Renal cortical epithelial cell (primary cell): ENCODE results near the gene CEP70. TPM values are rescaled to one million over a fixed set of nuclear protein-coding genes. Genes with fewer than 3 reads are reported as not detected.
"Not testable (repeated sequence)": the region's sequence is repeated elsewhere in the genome, so short reads cannot be mapped to it uniquely, and the experiment has no call there.

Experiments
- DNase-seq: peaks from one replicate; pipeline ENCODE4 v3.0.0-alpha.2; 2011; ENCODE audit warnings: low read depth
- total RNA-seq: library from RNA; depleted of rRNA; stranded (reverse); fragments of >200 nt; gene quantifications from 2 replicates; pipeline ENCODE4 v1.2.3, GENCODE V29; 2014

CEP70 gene, protein sequence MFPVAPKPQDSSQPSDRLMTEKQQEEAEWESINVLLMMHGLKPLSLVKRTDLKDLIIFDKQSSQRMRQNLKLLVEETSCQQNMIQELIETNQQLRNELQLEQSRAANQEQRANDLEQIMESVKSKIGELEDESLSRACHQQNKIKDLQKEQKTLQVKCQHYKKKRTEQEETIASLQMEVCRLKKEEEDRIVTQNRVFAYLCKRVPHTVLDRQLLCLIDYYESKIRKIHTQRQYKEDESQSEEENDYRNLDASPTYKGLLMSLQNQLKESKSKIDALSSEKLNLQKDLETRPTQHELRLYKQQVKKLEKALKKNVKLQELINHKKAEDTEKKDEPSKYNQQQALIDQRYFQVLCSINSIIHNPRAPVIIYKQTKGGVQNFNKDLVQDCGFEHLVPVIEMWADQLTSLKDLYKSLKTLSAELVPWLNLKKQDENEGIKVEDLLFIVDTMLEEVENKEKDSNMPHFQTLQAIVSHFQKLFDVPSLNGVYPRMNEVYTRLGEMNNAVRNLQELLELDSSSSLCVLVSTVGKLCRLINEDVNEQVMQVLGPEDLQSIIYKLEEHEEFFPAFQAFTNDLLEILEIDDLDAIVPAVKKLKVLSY
- 44.8 and 136 TPM in 2 replicates for total RNA-seq

DNA sequence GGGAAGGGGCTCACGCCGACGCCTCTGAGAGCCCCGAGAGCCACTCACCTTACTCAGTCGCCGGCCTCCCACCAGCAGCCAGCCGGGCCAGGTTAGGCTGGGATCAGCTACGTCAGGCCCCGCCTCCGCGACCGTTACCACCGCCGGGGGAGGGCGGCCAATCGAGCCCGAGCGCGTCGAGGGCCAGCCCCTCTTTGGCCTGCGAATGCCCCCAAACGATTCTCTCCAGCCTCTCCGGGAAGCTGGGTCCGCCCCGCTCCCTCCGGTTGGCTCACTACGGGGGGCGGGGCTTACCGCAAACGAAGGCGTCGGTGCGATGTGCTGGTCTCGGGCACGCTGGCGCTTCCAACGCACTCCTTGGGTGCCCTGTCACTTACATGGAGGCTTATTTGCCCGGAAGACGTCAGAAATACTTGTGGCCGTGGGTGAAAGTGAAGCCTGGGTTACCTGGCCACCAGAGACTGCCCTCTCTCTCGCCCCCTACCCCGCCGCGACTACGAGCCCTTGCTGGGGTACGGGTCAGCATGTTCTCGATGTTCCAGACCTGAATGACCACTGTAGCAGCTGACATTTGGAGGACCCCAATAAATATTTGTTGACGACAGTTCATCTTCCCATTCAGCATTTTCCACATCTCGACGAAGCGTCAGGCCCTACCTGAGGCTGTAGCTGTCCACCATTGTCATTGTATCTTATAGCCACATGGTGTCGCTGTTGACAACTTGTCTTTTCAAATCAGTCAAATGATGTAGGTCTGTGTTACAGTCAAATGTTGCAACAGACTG lies at the start of gene CEP70:
CEP70 (minus strand) TSS at position 111 of the 785 bp plus-strand sequence. CDS start 21,333 bp downstream, outside the sequence.
- peak; percentile 96 for DNase-seq

DNA sequence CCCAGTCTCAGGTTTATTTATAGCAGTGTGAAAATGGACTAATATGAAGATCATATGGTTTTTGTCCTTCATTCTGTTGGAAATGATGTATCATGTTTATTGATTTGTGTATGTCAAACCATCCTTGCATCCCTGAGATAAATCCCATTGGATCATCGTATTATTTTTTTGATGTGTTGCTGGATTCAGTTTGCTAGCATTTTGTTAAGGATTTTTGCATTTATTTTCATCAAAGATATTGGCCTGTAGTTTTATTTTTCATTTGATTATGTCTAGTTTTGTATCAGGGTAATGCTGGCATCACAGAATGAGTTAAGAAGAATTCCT lies 48.8 kb upstream of the CEP70 start:
- no peak for DNase-seq

DNA sequence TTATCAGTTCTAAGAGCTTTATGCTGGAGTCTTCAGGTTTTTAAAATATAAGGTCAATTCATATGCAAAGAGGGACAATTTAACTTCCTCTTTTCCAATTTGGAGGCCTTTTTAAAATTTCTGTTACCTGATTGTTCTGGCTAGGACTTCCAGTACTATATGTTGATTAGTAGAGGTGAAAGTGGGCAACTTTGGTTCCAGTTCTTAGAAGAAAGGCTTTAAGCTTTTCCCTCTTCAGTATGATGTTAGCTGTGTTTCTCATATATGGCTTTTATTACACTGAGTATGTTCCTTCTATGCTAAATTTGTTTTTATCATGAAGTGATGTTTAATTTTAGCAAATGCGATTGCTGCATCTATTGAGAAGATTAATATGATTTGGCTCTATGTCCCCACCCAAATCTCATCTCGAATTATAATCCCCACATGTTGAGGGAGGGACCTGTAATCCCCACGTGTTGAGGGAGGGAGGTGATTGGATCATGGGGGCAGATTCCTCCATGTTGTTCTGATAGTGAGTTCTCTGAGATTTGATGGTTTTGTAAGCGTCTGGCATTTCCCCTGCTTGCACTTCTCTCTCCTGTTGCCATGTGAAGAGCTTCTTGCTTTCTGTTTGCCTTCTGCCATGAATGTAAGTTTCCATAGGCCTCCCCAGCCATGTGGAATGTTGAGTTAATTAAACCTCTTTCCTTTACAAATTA lies 48.3 kb upstream of the CEP70 start:
- DNase-seq: no peak

DNA sequence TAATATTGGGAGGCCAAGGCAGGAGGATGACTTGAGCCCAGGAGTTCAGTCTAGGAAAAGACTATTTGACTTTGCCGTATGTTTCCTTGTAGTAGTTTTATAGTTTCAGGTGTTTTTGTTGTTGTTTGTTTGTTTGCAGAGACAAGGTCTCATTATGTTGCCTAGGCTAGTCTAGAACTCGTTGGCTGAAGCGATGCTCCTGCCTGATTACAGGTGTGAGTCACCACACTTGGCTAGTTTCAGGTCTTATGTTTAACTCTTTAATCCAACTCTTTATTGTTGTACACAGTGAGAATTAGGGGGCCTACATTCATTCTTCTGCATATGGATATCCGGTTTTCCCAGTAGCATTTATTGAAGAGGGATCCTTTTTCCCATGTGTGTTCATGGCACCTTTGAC lies 46.5 kb upstream of the CEP70 start:
- DNase-seq: no peak

DNA sequence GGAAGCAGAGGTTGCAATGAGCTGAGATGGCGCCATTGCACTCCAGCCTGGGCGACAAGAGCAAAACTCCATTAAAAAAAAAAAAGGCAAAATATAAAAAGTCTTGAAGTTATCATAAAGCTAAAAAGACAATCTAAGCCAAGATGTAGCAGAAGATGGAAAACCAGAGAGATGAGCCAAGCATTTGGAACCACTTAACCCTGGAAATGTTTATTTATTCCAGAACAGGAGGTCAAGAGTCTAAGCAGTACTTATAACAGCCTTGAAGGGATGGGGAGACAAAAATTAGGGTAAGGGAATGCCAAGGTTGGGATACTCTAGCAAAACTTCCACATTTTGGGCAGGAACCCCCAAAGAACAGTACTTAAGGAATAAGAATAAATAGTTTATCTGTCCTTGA lies 44.6 kb upstream of the CEP70 start:
- DNase-seq: no peak

DNA sequence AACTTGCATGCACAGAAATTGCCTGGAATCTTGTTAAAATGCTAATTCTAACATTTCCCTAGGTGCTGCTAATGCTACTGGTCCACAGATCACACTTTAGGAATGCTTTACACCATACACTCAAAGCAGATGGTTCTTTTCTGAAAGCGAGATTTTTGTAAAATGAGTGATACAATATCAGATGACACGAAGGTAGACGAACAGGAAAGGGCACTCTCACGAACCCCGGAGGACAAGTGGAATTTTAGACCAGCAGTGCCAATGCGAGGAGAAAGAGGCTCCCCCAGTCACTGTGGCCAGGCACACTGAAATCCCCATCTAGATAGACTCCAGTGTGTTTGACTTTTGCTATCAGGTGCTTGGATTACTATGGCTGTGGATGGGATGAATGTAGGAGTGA lies 35.5 kb upstream of the CEP70 start:
- no peak for DNase-seq

DNA sequence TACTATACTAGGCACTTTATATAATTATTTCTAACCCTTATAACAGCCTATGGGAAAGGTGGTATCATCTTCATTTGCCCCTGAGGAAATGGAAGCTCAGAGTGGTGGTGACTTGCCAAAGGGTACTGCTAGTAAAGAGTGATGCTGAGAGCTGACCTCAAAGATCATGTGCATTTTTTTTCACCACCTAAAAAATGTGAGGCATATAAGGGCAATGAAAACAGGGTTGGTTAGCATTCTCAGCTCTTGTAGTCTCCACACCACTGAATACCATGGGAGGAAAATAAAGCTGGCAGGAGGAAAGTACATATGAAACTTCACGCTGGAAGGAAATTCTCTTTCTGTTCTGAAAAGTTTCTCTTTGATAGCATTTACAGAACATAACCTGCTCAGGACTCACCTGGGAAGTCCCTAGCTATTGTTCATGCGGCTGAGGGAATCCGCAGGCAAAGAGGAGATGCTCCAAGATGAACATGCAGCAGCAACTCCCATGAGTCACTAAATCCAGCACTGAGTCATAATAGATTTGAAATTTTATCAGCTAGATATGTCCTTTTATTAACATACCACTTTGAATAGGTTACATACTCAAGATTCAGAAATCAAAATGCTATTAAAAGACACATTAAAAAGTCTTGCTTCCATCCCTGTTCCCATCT lies 31.8 kb upstream of the CEP70 start:
- DNase-seq: no peak

DNA sequence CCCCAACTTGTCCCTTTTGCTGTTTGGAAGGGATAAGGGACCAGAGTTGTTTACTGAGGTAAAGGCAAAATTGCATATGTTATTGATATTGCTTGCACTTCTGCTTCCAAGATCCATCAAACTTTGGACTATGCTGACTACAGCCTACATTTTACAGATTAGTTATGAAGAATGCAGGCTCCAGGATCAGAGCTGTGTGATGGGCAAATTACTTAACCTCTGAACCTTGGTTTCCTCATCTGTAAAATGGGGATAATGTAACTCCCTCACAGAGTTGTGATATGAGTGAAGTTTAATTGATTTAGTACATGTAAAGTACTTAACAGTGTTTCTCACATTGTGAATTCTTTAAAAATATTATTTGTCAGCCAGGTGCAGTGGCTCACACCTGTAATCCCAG lies 30.5 kb upstream of the CEP70 start:
- DNase-seq: no peak

DNA sequence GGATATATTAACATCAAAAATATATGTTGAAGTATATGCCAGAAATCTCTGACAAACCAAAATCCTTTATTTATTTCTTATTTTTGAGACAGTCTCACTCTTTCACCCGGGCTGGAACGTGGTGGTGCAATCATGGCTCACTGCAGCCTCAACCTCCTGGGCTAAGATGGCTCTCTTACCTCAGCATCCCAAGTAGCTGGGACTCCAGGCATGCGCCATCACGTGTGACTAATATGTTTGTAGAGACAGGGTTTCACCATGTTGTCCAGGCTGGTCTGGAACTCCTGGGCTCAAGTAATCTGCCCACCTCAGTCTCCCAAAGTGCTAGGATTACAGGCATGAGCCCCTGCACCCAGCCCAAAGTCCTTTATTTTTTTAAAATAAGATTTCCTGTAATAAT lies 26.4 kb upstream of the CEP70 start:
- DNase-seq: no peak

DNA sequence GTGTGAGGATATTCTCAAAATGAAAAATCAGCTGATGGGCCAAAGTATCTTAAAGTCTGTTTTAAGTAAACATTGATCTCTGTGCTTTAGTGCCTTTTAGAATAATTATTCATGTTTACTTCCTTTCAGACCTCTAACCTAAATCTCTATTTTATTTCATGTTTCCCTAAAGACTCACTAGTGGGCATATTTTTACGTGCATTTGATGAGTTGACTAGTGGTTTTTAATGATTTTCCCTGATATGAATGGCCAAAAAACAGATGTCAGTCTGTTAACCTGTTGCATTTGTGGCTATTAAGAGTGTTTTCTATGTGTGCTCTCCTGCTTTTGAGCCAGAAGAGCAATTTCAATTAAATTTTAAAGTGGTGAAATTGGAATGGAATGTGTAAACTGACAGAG lies 21.4 kb upstream of the CEP70 start:
- no peak for DNase-seq

DNA sequence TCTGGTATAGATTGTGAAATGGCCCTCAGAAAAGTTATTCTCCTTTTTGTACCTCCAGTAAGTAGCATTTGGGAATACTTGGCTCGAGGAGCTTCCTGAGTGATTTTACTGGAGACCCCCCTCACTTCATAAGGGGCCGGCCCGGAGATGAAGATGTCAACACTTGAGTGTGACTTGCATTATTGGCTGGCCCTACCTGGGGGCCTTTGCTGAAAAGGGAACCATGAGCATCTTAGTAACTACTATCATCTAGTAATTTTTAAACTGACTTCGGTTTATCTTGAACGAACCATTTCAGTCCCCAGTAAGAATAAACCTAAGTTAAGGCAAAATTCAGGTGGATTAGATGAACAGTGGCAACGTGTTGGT lies 15.8 kb upstream of the CEP70 start:
- DNase-seq: no peak

DNA sequence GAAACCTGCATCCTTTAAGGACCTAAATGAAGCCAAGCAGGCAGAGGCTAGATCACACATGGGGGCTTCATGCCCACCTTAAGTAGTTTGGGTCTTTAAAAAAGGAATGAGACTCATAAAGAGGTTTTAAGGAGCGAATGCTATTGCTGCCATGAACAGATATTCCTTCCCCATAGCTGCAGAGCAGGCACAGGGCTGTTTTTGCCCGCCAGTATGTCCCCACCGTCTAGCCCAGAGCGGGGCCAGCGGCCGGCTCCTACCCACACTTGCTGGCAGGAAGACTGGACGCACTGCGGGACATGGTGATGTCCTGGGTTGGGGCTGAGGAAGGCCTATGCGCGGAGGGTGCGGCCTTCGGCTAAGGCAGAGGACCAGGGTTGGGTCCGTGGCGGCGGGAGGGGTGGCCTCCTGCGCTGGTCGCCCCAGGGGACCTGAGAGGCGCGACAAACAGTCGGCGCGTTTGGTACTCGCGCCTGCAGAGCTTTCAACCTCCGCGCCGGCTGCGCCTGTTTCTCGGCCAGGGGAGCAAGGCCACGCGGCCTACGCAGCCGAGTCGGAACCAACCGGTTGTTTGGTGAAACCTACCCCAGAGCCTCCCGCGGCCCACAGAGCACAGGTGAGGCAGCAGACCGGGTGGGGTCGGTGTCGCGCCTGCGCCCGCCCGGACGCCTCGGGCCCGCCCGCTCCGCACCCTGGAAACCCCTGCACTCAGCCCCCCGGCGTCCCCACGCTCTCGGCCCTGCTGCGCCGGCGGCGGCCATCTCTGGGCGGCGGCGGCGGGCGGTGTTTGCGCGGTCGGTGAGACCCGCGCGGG lies 14.5 kb upstream of the CEP70 start, which contains the start of gene FAIM:
FAIM (plus strand) TSS at position 450 of the 814 bp plus-strand sequence. CDS start 10,956 bp downstream, outside the sequence.
- DNase-seq: peak; percentile 23

DNA sequence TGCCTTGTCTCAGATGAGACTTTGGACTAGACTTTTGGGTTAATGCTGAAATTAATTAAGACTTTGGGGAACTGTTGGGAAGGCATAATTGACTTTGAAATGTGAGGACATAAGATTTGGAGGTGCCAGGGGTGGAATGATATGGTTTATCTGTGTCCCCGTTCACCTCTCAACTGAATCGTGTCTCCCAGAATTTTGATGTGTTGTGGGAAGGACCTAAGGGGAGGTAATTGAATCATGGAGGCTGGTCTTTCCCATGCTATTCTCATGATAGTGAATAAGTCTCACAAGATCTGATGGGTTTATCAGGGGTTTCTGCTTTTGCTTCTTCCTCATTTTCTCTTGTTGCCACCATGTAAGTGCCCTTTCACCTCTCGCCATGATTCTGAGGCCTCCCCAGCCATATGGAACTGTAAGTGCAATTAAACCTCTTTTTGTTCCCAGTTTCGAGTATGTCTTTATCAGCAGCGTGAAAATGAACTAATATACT lies 10.1 kb upstream of the CEP70 start:
- DNase-seq: not testable (repeated sequence)

DNA sequence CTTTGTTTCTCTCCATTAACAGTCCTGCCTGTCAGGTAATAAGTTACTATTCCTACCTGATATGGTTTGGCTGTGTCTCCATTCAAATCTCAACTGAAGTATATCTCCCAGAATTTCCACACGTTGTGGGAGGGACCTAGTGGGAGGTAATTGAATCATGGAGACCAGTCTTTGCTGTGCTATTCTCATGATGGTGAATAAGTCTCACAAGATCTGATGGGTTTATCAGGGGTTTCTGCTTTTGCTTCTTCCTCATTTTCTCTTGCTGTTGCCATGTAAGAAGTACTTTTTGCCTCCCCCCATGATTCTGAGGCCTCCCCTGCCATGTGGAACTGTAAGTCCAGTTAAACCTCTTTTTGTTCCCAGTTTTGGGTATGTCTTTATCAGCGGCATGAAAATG lies 7.6 kb upstream of the CEP70 start:
- not testable (repeated sequence) for DNase-seq

DNA sequence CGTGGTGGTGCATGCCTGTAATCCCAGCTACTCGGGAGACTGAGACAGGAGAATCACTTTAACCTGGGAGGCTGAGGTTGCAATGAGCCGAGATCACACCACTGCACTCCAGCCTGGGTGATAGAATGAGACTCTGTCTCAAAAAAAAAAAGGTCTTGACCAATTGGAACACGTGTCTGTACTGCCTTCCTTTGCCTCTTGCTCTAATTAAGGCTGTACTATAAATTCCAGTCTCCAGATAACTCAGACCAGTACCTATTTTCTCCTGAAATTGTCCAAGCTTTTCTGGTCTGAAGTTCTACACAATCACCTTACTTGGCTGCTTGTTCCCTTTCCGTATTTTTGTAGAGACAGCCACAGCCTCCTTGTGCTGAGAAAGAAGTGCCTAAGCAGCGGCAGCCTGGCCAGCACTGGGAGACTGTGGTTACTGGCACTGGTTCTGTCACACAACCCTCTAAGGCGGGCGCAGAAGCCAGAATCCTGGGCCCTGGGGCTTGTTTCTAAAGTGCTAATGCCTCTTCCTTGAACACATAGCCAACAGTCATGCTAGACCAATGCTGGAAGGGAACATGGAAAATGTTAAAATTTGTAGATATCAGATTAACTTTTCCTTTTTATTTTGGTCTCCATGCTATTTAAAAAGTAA lies 6.2 kb upstream of the CEP70 start:
- no peak for DNase-seq

DNA sequence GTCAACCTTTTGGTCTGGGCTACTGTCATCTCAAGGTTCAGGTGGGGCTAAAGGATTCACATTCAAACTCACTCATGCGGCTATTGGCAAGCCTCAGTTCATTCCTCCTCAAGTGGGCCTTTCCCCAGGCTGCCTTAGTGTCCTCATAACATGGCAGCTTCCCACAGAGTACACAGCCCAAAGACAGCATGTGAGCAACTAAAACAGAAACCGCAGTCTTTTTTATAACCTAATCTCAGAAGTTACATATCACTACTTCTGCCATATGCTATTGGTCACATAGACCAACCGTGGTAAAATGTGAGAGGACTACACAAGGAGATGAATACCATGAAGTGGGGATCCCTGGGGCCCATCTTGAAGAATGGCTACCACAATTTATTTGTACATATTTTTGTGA lies 4.5 kb upstream of the CEP70 start:
- no peak for DNase-seq

DNA sequence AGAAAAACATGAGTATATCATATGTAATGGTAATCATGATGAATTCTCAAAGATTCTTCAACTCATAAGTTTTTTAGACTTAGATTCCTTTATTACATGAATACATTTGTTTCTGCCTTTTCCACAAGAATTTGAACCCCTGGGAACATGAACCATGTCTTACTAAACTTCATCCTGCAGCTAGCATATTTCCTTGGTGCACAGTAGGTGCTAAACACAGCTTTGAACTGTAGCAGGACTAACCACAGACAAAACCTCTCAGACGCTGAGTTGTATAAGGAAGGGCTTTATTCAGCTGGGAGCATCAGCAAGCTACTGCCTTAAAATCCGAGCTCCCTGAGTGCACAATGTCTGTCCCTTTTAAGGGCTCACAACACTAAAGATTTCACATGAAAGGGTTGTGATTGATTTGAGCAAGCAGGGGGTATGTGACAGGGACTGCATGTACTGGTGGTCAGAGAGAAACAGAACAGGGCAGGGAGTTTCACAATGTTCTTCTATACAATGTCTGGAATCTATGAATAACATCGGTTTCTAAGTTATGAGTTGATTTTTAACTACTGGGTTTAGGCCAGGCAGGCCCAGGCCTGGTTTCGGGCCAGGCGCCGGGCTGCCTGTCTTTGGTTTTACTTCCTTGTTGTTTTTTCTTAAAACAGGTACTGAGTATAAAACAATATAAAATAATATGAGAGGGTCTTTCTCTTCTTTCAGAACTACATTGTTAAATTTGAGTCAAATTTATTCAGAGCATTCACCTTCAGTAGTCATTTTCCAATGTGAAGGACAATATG lies 3.3 kb upstream of the CEP70 start:
- peak; percentile 79 for DNase-seq

DNA sequence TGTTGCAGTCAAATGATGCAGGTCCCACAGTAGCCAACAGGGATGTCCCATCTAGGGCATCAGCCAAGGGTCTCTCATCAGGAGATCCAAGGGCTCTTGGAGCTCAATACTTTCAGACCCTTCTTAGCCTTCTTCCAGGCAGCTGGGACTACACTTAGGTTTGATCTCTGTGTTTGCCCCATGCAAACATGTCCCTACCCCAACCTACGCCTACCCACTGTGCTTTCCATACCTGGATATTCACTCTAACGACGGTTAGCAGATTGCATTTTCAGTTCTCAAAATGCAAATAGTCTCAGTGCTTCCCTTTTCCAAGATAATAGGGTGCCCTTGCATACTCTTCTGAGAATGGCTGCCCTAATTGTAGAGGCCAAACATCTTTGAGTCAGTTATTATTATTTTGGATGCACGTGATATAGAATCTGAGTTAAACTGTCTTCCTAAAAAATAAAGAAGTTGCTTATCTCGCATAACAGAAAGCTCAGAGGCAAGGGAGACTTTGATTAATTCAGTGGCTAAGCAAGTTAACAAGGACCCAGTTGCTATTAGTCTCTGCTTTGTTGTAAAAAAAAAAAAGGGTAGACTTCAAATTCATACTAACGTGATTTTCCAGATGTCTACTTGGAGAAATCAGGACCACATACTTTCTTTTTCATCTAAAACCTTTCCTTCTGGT lies 1.0 kb upstream of the CEP70 start:
- no peak for DNase-seq
